ENCODE measurements around the gene WNK2.
"Not testable (repeated sequence)": the region's sequence is repeated elsewhere in the genome, so short reads cannot be mapped to it uniquely, and the experiment has no call there.

WNK2 gene

GRCh38 chr9:93320591-93321219 is 136.8 kb downstream of the WNK2 start:
- Histone ChIP-seq H3K27me3 (ENCODE audit: control insufficient read depth, insufficient read depth, low read length, poor library complexity, severe bottlenecking) (no peaks in the 10 kb centered on the region), H3K27ac (ENCODE audit: insufficient read depth, low read depth, low read length, poor library complexity, severe bottlenecking) (no peak overlapping the region), H3K4me3 (ENCODE audit: insufficient read depth, low read depth, low read length) (no peak overlapping the region), H3K36me3 (ENCODE audit: control insufficient read depth, insufficient read depth, low read length) (no peaks in the 10 kb centered on the region), H3K4me1 (ENCODE audit: control insufficient read depth, insufficient read depth, low read length) (no peaks in the 10 kb centered on the region), H3K9me3 (ENCODE audit: control insufficient read depth, low read length) (no peaks in the 10 kb centered on the region)
- 93 to 96% methylated on average over 11 of the region's 11 CpGs for WGBS, 2 experiments

GRCh38 chr9:93321220-93321610 is 137.3 kb downstream of the WNK2 start:
- Histone ChIP-seq H3K9me3 (ENCODE audit: control insufficient read depth, low read length) (no peaks in the 10 kb centered on the region), H3K4me3 (ENCODE audit: insufficient read depth, low read depth, low read length) (no peak overlapping the region), H3K27me3 (ENCODE audit: control insufficient read depth, insufficient read depth, low read length, poor library complexity, severe bottlenecking) (no peaks in the 10 kb centered on the region), H3K27ac (ENCODE audit: insufficient read depth, low read depth, low read length, poor library complexity, severe bottlenecking) (no peak overlapping the region), H3K4me1 (ENCODE audit: control insufficient read depth, insufficient read depth, low read length) (no peaks in the 10 kb centered on the region), H3K36me3 (ENCODE audit: control insufficient read depth, insufficient read depth, low read length) (no peaks in the 10 kb centered on the region)
- WGBS, 2 experiments, result 93 to 95% methylated on average over 10 of the region's 10 CpGs

GRCh38 chr9:93323446-93323954 is 139.6 kb downstream of the WNK2 start:
- not testable (repeated sequence) for H3K4me1 ChIP-seq (ENCODE audit: control insufficient read depth, insufficient read depth, low read length); H3K27me3 ChIP-seq (ENCODE audit: control insufficient read depth, insufficient read depth, low read length, poor library complexity, severe bottlenecking); H3K9me3 ChIP-seq (ENCODE audit: control insufficient read depth, low read length); H3K27ac ChIP-seq (ENCODE audit: insufficient read depth, low read depth, low read length, poor library complexity, severe bottlenecking); H3K36me3 ChIP-seq (ENCODE audit: control insufficient read depth, insufficient read depth, low read length); H3K4me3 ChIP-seq (ENCODE audit: insufficient read depth, low read depth, low read length)
- 92 to 95% methylated on average over 6 of the region's 6 CpGs for WGBS, 2 experiments

GRCh38 chr9:93324191-93324834 is 140.4 kb downstream of the WNK2 start:
- no peak overlapping the region for H3K27ac ChIP-seq (ENCODE audit: insufficient read depth, low read depth, low read length, poor library complexity, severe bottlenecking)
- no peaks in the 10 kb centered on the region for H3K4me1 ChIP-seq (ENCODE audit: control insufficient read depth, insufficient read depth, low read length)
- no peak overlapping the region for H3K4me3 ChIP-seq (ENCODE audit: insufficient read depth, low read depth, low read length)
- no peaks in the 10 kb centered on the region for H3K36me3 ChIP-seq (ENCODE audit: control insufficient read depth, insufficient read depth, low read length)
- H3K27me3 ChIP-seq (ENCODE audit: control insufficient read depth, insufficient read depth, low read length, poor library complexity, severe bottlenecking), result no peaks in the 10 kb centered on the region
- 90 to 92% methylated on average over 18 of the region's 18 CpGs for WGBS, 2 experiments
- H3K9me3 ChIP-seq (ENCODE audit: control insufficient read depth, low read length), result no peaks in the 10 kb centered on the region

GRCh38 chr9:93325307-93326035 is 141.5 kb downstream of the WNK2 start:
- Histone ChIP-seq H3K4me3 (ENCODE audit: insufficient read depth, low read depth, low read length) (no peak overlapping the region), H3K36me3 (ENCODE audit: control insufficient read depth, insufficient read depth, low read length) (no peaks in the 10 kb centered on the region), H3K27me3 (ENCODE audit: control insufficient read depth, insufficient read depth, low read length, poor library complexity, severe bottlenecking) (no peaks in the 10 kb centered on the region), H3K27ac (ENCODE audit: insufficient read depth, low read depth, low read length, poor library complexity, severe bottlenecking) (no peak overlapping the region), H3K4me1 (ENCODE audit: control insufficient read depth, insufficient read depth, low read length) (no peaks in the 10 kb centered on the region), H3K9me3 (ENCODE audit: control insufficient read depth, low read length) (no peaks in the 10 kb centered on the region)
- 91% methylated on average over 22 of the region's 22 CpGs for WGBS, 2 experiments

- no peaks in the 10 kb centered on the region for H3K36me3 ChIP-seq (ENCODE audit: control insufficient read depth, insufficient read depth, low read length)
- no peak overlapping the region for H3K4me3 ChIP-seq (ENCODE audit: insufficient read depth, low read depth, low read length)
- H3K9me3 ChIP-seq (ENCODE audit: control insufficient read depth, low read length), result no peaks in the 10 kb centered on the region
- WGBS, 2 experiments, result 91 to 93% methylated on average over 9 of the region's 9 CpGs
- H3K4me1 ChIP-seq (ENCODE audit: control insufficient read depth, insufficient read depth, low read length), result no peaks in the 10 kb centered on the region
- H3K27me3 ChIP-seq (ENCODE audit: control insufficient read depth, insufficient read depth, low read length, poor library complexity, severe bottlenecking), result no peaks in the 10 kb centered on the region
- no peak overlapping the region for H3K27ac ChIP-seq (ENCODE audit: insufficient read depth, low read depth, low read length, poor library complexity, severe bottlenecking)
Measured at GRCh38 chr9:93326056-93326455, 142.1 kb downstream of the WNK2 start.

GRCh38 chr9:93326654-93327053 is 142.7 kb downstream of the WNK2 start:
- no peaks in the 10 kb centered on the region for H3K9me3 ChIP-seq (ENCODE audit: control insufficient read depth, low read length)
- no peaks in the 10 kb centered on the region for H3K36me3 ChIP-seq (ENCODE audit: control insufficient read depth, insufficient read depth, low read length)
- H3K4me3 ChIP-seq (ENCODE audit: insufficient read depth, low read depth, low read length), result no peak overlapping the region
- H3K27me3 ChIP-seq (ENCODE audit: control insufficient read depth, insufficient read depth, low read length, poor library complexity, severe bottlenecking), result no peaks in the 10 kb centered on the region
- no peaks in the 10 kb centered on the region for H3K4me1 ChIP-seq (ENCODE audit: control insufficient read depth, insufficient read depth, low read length)
- H3K27ac ChIP-seq (ENCODE audit: insufficient read depth, low read depth, low read length, poor library complexity, severe bottlenecking), result no peak overlapping the region
- 92% methylated on average over 13 of the region's 13 CpGs for WGBS, 2 experiments

- no peaks in the 10 kb centered on the region for H3K27me3 ChIP-seq (ENCODE audit: control insufficient read depth, insufficient read depth, low read length, poor library complexity, severe bottlenecking)
- H3K27ac ChIP-seq (ENCODE audit: insufficient read depth, low read depth, low read length, poor library complexity, severe bottlenecking), result no peak overlapping the region
- H3K4me1 ChIP-seq (ENCODE audit: control insufficient read depth, insufficient read depth, low read length), result no peaks in the 10 kb centered on the region
- no peaks in the 10 kb centered on the region for H3K9me3 ChIP-seq (ENCODE audit: control insufficient read depth, low read length)
- H3K36me3 ChIP-seq (ENCODE audit: control insufficient read depth, insufficient read depth, low read length), result no peaks in the 10 kb centered on the region
- WGBS, 2 experiments, result 94 to 98% methylated on average over 7 of the region's 7 CpGs
- no peak overlapping the region for H3K4me3 ChIP-seq (ENCODE audit: insufficient read depth, low read depth, low read length)
Measured at GRCh38 chr9:93329629-93330280, 145.8 kb downstream of the WNK2 start.

GRCh38 chr9:93332317-93332716 is 148.4 kb downstream of the WNK2 start:
- no peaks in the 10 kb centered on the region for H3K4me1 ChIP-seq (ENCODE audit: control insufficient read depth, insufficient read depth, low read length)
- 90 to 97% methylated on average over 3 to 4 of the region's 4 CpGs for WGBS, 2 experiments
- no peaks in the 10 kb centered on the region for H3K27me3 ChIP-seq (ENCODE audit: control insufficient read depth, insufficient read depth, low read length, poor library complexity, severe bottlenecking)
- H3K27ac ChIP-seq (ENCODE audit: insufficient read depth, low read depth, low read length, poor library complexity, severe bottlenecking), result no peak overlapping the region
- H3K36me3 ChIP-seq (ENCODE audit: control insufficient read depth, insufficient read depth, low read length), result no peaks in the 10 kb centered on the region
- H3K4me3 ChIP-seq (ENCODE audit: insufficient read depth, low read depth, low read length), result no peak overlapping the region
- H3K9me3 ChIP-seq (ENCODE audit: control insufficient read depth, low read length), result no peaks in the 10 kb centered on the region

GRCh38 chr9:93336720-93337119 is 152.8 kb downstream of the WNK2 start:
- peaks cover 3% of the 10 kb centered on the region for H3K9me3 ChIP-seq (ENCODE audit: control insufficient read depth, low read length)
- WGBS, 2 experiments, result 86 to 89% methylated on average over 7 of the region's 7 CpGs

More at GRCh38 chr9:93336720-93337119, 152.8 kb downstream of the WNK2 start:
- Histone ChIP-seq H3K27me3 (ENCODE audit: control insufficient read depth, insufficient read depth, low read length, poor library complexity, severe bottlenecking) (no peaks in the 10 kb centered on the region), H3K4me3 (ENCODE audit: insufficient read depth, low read depth, low read length) (no peak overlapping the region), H3K4me1 (ENCODE audit: control insufficient read depth, insufficient read depth, low read length) (no peaks in the 10 kb centered on the region), H3K27ac (ENCODE audit: insufficient read depth, low read depth, low read length, poor library complexity, severe bottlenecking) (no peak overlapping the region), H3K36me3 (ENCODE audit: control insufficient read depth, insufficient read depth, low read length) (no peaks in the 10 kb centered on the region)

Measured in ectodermal cell (in vitro differentiated cells).